NT2/D1 (cell line): ENCODE data around the gene LPP.

Experiments used
- SUZ12 ChIP-seq: IDR thresholded peaks from 2 replicates; pipeline ENCODE4 v1.6.1; 2011; ENCODE audit not compliant: insufficient read length, insufficient read depth; ENCODE audit errors: extremely low read depth
- YY1 ChIP-seq: IDR thresholded peaks from 2 replicates; pipeline ENCODE4 v1.6.1; 2011; ENCODE audit not compliant: insufficient read length, insufficient read depth
- ZNF274 ChIP-seq: IDR thresholded peaks from 2 replicates; pipeline ENCODE4 v1.6.1; 2011; ENCODE audit warnings: mild to moderate bottlenecking, low read depth, low read length

- TF ChIP-seq YY1 (no peak), ZNF274 (no peak), SUZ12 (no peak)
These were observed 247.5 kb downstream of the LPP start for GRCh38 chr3:188401244-188401993.
